MCF 10A (cell line): ENCODE measurements around the gene ZDHHC17. TPM values are rescaled to one million over a fixed set of nuclear protein-coding genes. Genes with fewer than 3 reads are reported as not detected.

Experiments
- BruUV-seq: library from RNA; stranded (reverse); fragments of 400-500 nt; replicated peaks from 2 replicates; lab custom pipeline; 2021; lab: Mats Ljungman, UMichigan
- CTCF ChIA-PET: fragments of 300-600 bp; sonication (Branson Sonifier 250); formaldehyde crosslinking; extraction: SDS; loops from one replicate; lab custom pipeline; 2021; ENCODE audit warnings: antibody characterized with exemption, inconsistent platforms; lab: Yijun Ruan, JAX
- POLR2A ChIA-PET: fragments of 300-600, 350-650 bp; sonication (Branson Sonifier 250); formaldehyde crosslinking; extraction: SDS; loops from one replicate; lab custom pipeline; 2020; ENCODE audit warnings: antibody characterized with exemption, inconsistent platforms; lab: Yijun Ruan, JAX
- DNase-seq: peaks from one replicate; pipeline ENCODE4 v3.0.0-alpha.2; 2018; ENCODE audit not compliant: unreplicated experiment
- H3K27ac Mint-ChIP-seq: one replicate; pipeline ENCODE4 v1.8.0; 2022; ENCODE audit warnings: mild to moderate bottlenecking, low read depth, mixed read lengths; ENCODE audit not compliant: unreplicated experiment
- H3K27me3 Mint-ChIP-seq: one replicate; pipeline ENCODE4 v1.8.0; 2022; ENCODE audit warnings: mixed read lengths; ENCODE audit not compliant: insufficient read depth, unreplicated experiment
- H3K36me3 Mint-ChIP-seq: one replicate; pipeline ENCODE4 v1.8.0; 2022; ENCODE audit warnings: mild to moderate bottlenecking, moderate library complexity, mixed read lengths; ENCODE audit not compliant: insufficient read depth, unreplicated experiment
- H3K4me1 Mint-ChIP-seq: one replicate; pipeline ENCODE4 v1.8.0; 2022; ENCODE audit warnings: mixed read lengths; ENCODE audit not compliant: insufficient read depth, unreplicated experiment
- H3K4me3 Mint-ChIP-seq: one replicate; pipeline ENCODE4 v1.8.0; 2022; ENCODE audit warnings: mild to moderate bottlenecking, moderate library complexity, mixed read lengths; ENCODE audit not compliant: unreplicated experiment
- H3K9me3 Mint-ChIP-seq: one replicate; pipeline ENCODE4 v1.8.0; 2022; ENCODE audit warnings: mixed read lengths; ENCODE audit not compliant: unreplicated experiment
- CTCF ChIP-seq: fragments of 200-600 bp; IDR thresholded peaks from one replicate; pipeline ENCODE4 v1.8.0; 2022; ENCODE audit warnings: antibody characterized with exemption, mild to moderate bottlenecking; ENCODE audit not compliant: unreplicated experiment
- intact Hi-C: fragments of 100-400 bp; cut with micrococcal nuclease; formaldehyde crosslinking; loops from 2 replicates; pipeline ENCODE4 v1.14.1; 2022
- total RNA-seq: library from RNA; stranded (reverse); gene quantifications from 2 replicates; pipeline ENCODE4 v1.2.3, GENCODE V29; 2022

The ZDHHC17 gene
- total RNA-seq, 1 experiment from 2014 or later, result 26.9 TPM

GRCh38 chr12:76798864-76799263, 34.9 kb downstream of the ZDHHC17 start:
- H3K9me3 Mint-ChIP-seq, result peaks cover 9% of the 10 kb centered on the region
- no peak for DNase-seq
- peaks cover 10% of the 10 kb centered on the region for H3K36me3 Mint-ChIP-seq
- H3K27me3 Mint-ChIP-seq, result no peaks in the 10 kb centered on the region
- CTCF ChIA-PET, result interaction anchor here (1.0 kb wide), 1 partner anchor 242 kb away, joined by 3 read pairs; no protein-coding TSS in a partner anchor
- no peak overlapping the region for H3K4me3 Mint-ChIP-seq
- TF ChIP-seq CTCF, result no peak
- POLR2A ChIA-PET, result interaction anchor here (0.6 to 1.2 kb wide), 5 partner anchors 8 to 450 kb away, joined by 3 read pairs; partner anchors contain the start of gene BBS10
- no peak overlapping the region for H3K27ac Mint-ChIP-seq
- intact Hi-C loops, result no loop called here
- peaks cover 19% of the 10 kb centered on the region for H3K4me1 Mint-ChIP-seq
- BruUV-seq, result no TSS peak

GRCh38 chr12:76799362-76799761, 35.4 kb downstream of the ZDHHC17 start:
- H3K27ac Mint-ChIP-seq, result peak overlapping the region; percentile 67
- intact Hi-C loops, result no loop called here
- no peak for TF ChIP-seq CTCF
- no peaks in the 10 kb centered on the region for H3K27me3 Mint-ChIP-seq
- H3K36me3 Mint-ChIP-seq, result peaks cover 10% of the 10 kb centered on the region
- no peak overlapping the region for H3K4me3 Mint-ChIP-seq
- DNase-seq, result peak; percentile 34
- ChIA-PET CTCF (interaction anchor here (1.0 kb wide), 1 partner anchor 242 kb away, joined by 3 read pairs; no protein-coding TSS in a partner anchor), POLR2A (interaction anchor here (0.7 to 1.2 kb wide), 5 partner anchors 9 to 451 kb away, joined by 3 read pairs; partner anchors contain the start of gene BBS10)
- H3K4me1 Mint-ChIP-seq, result peaks cover 24% of the 10 kb centered on the region
- no TSS peak for BruUV-seq
- H3K9me3 Mint-ChIP-seq, result peaks cover 9% of the 10 kb centered on the region

- Mint-ChIP-seq H3K27me3 (no peaks in the 10 kb centered on the region), H3K4me3 (no peak overlapping the region), H3K4me1 (peaks cover 19% of the 10 kb centered on the region), H3K9me3 (peaks cover 9% of the 10 kb centered on the region), H3K27ac (no peak overlapping the region), H3K36me3 (peaks cover 20% of the 10 kb centered on the region)
- no peak for DNase-seq
- ChIA-PET POLR2A (no interaction called here), CTCF (interaction anchor here (0.8 to 1.3 kb wide), 2 partner anchors 10 to 19 kb away, joined by 4 to 5 read pairs; no protein-coding TSS in a partner anchor)
- intact Hi-C loops, result no loop called here
- no TSS peak for BruUV-seq
- no peak for TF ChIP-seq CTCF
Observed at GRCh38 chr12:76802060-76802459, 38.1 kb downstream of the ZDHHC17 start.

- Mint-ChIP-seq H3K4me1 (peaks cover 11% of the 10 kb centered on the region), H3K36me3 (peaks cover 22% of the 10 kb centered on the region), H3K4me3 (no peak overlapping the region), H3K9me3 (peaks cover 9% of the 10 kb centered on the region), H3K27ac (peak overlapping the region; percentile 37), H3K27me3 (no peaks in the 10 kb centered on the region)
- intact Hi-C loops, result no loop called here
- ChIA-PET CTCF (interaction anchor here (1.2 to 1.7 kb wide), 2 partner anchors 183 to 206 kb away, joined by 4 to 5 read pairs; no protein-coding TSS in a partner anchor), POLR2A (no interaction called here)
- no peak for DNase-seq
- TF ChIP-seq CTCF, result no peak
- BruUV-seq, result no TSS peak
Observed at GRCh38 chr12:76804435-76804976, 40.6 kb downstream of the ZDHHC17 start.
